Measurements from ENCODE around the gene RASGRP4.

- no peak for TF ChIP-seq CTCF (conservative IDR thresholded peaks at IDR 0.05 in 1 of 2, IDR thresholded peaks at IDR 0.05 in 1 of 2; ENCODE audit: low read depth in 1 of 2, low read length in 2 of 2)
- TF ChIP-seq EZH2 (IDR thresholded peaks at IDR 0.05; ENCODE audit: low read length, missing control alignments) = no peak
Measured at GRCh38 chr19:38455031-38455430, 29.0 kb upstream of the RASGRP4 start.
